GM21825 (cell line): Measurements from ENCODE around the gene RHOF.
A peak's percentile ranks its signal among the peaks of the same experiment; 100 is the strongest.
"Not testable (repeated sequence)": the region's sequence is repeated elsewhere in the genome, so short reads cannot be mapped to it uniquely, and the experiment has no call there.

Experiments used
- ATAC-seq: cut with Tn5 transposase; IDR thresholded peaks from one replicate; pipeline ENCODE4 v1.9.1; 2021; ENCODE audit warnings: mild to moderate bottlenecking, moderate library complexity; ENCODE audit not compliant: unreplicated experiment

Gene RHOF

GRCh38 chr12:121776190-121777098 is 17.0 kb downstream of the RHOF start:
- no peak for ATAC-seq

GRCh38 chr12:121775501-121775900 is 18.0 kb downstream of the RHOF start:
- no peak for ATAC-seq

- no peak for ATAC-seq
Measured at GRCh38 chr12:121774968-121775474, 18.5 kb downstream of the RHOF start.

- peak; percentile 68 for ATAC-seq
Measured at GRCh38 chr12:121773011-121773777, 20.3 kb downstream of the RHOF start.

- ATAC-seq, result no peak
Measured at GRCh38 chr12:121770813-121771625, 22.5 kb downstream of the RHOF start.

GRCh38 chr12:121770388-121770787 is 23.1 kb downstream of the RHOF start:
- no peak for ATAC-seq

GRCh38 chr12:121769831-121770301 is 23.6 kb downstream of the RHOF start:
- no peak for ATAC-seq

- ATAC-seq, result no peak
Measured at GRCh38 chr12:121769297-121769830, 24.1 kb downstream of the RHOF start.

- ATAC-seq, result no peak
Measured at GRCh38 chr12:121767525-121768016, 25.9 kb downstream of the RHOF start.

GRCh38 chr12:121766290-121767039 is 27.0 kb downstream of the RHOF start:
- no peak for ATAC-seq

- ATAC-seq, result no peak
Measured at GRCh38 chr12:121765573-121765972, 27.9 kb downstream of the RHOF start.

GRCh38 chr12:121764808-121765207 is 28.7 kb downstream of the RHOF start:
- no peak for ATAC-seq

- no peak for ATAC-seq
Measured at GRCh38 chr12:121762269-121762668, 31.2 kb downstream of the RHOF start.

GRCh38 chr12:121758536-121758935 is 35.0 kb downstream of the RHOF start:
- ATAC-seq, result not testable (repeated sequence)

- ATAC-seq, result no peak
Measured at GRCh38 chr12:121755591-121755990, 37.9 kb downstream of the RHOF start.

GRCh38 chr12:121754836-121755235 is 38.7 kb downstream of the RHOF start:
- ATAC-seq, result no peak

GRCh38 chr12:121753844-121754264 is 39.6 kb downstream of the RHOF start:
- ATAC-seq, result no peak

- no peak for ATAC-seq
Measured at GRCh38 chr12:121751749-121752351, 41.6 kb downstream of the RHOF start.

- ATAC-seq, result no peak
Measured at GRCh38 chr12:121751034-121751433, 42.5 kb downstream of the RHOF start.
